ENCODE results near the gene DAPK1.

- TF ChIP-seq CTCF (conservative IDR thresholded peaks at IDR 0.05 in 1 of 2, IDR thresholded peaks at IDR 0.05 in 1 of 2; ENCODE audit: extremely low read depth in 1 of 2, insufficient read depth in 1 of 2, low read depth in 1 of 2, low read length in 2 of 2) (no peak), EZH2 (IDR thresholded peaks at IDR 0.05; ENCODE audit: borderline replicate concordance, low read length) (no peak)
Observed at GRCh38 chr9:87638292-87638691, 140.6 kb downstream of the DAPK1 start.
